ENCODE measurements around the gene FAM81A. TPM values are rescaled to one million over a fixed set of nuclear protein-coding genes. Genes with fewer than 3 reads are reported as not detected.

FAM81A gene
- total and polyA plus RNA-seq, 12 donors, result 1.3 to 10.1 (median 3.6) TPM

- H3K4me1 ChIP-seq, result peaks cover 0 to 10% (median 0%) of the 10 kb centered on the region in 9 donors
- 93 to 95% methylated on average over 12 of the region's 12 CpGs for WGBS, 2 donors
- H3K9me3 ChIP-seq, result no peaks in the 10 kb centered on the region
- no peaks in the 10 kb centered on the region for H3K36me3 ChIP-seq
- intact Hi-C loops (cut with DNase I), result no loop called here
- no peak overlapping the region for H3K4me3 ChIP-seq
- TF ChIP-seq CTCF (IDR thresholded peaks at IDR 0.05), result no peak
- H3K27me3 ChIP-seq, result peaks cover 0 to 4% (median 0%) of the 10 kb centered on the region in 7 donors
- ATAC-seq (no peak), DNase-seq (no peak)
- no peak overlapping the region for H3K27ac ChIP-seq
These were observed 116.1 kb downstream of the FAM81A start for GRCh38 chr15:59553879-59554735.

- intact Hi-C loops (cut with DNase I), result no loop called here
These were observed 117.7 kb downstream of the FAM81A start for GRCh38 chr15:59555696-59556095.

GRCh38 chr15:59556380-59556779 is 118.4 kb downstream of the FAM81A start:
- DNase-seq (no peak), ATAC-seq (no peak)
- Histone ChIP-seq H3K4me3 (no peak overlapping the region), H3K27me3 (peaks cover 0 to 4% (median 0%) of the 10 kb centered on the region in 7 donors), H3K27ac (no peak overlapping the region), H3K9me3 (no peaks in the 10 kb centered on the region), H3K36me3 (no peaks in the 10 kb centered on the region), H3K4me1 (peaks cover 0 to 6% (median 0%) of the 10 kb centered on the region in 9 donors)
- intact Hi-C loops (cut with DNase I), result no loop called here
- WGBS, 2 donors, result 97 to 100% methylated on average over 2 of the region's 2 CpGs
- no peak for TF ChIP-seq CTCF (IDR thresholded peaks at IDR 0.05)

More at GRCh38 chr15:59555696-59556095, 117.7 kb downstream of the FAM81A start:
- Histone ChIP-seq H3K4me1 (peaks cover 0 to 12% (median 0%) of the 10 kb centered on the region in 9 donors), H3K27me3 (peaks cover 0 to 4% (median 0%) of the 10 kb centered on the region in 7 donors), H3K36me3 (no peaks in the 10 kb centered on the region), H3K27ac (no peak overlapping the region), H3K9me3 (no peaks in the 10 kb centered on the region), H3K4me3 (no peak overlapping the region)
- no peak for TF ChIP-seq CTCF (IDR thresholded peaks at IDR 0.05)
- no peak for ATAC-seq
- WGBS, 2 donors, result 71 to 75% methylated on average over 4 of the region's 4 CpGs
- DNase-seq, result no peak

- TF ChIP-seq CTCF (IDR thresholded peaks at IDR 0.05), result no peak
- intact Hi-C loops (cut with DNase I), result no loop called here
- Histone ChIP-seq H3K4me1 (peaks cover 0 to 6% (median 0%) of the 10 kb centered on the region in 9 donors), H3K27me3 (peaks cover 0 to 4% (median 0%) of the 10 kb centered on the region in 7 donors), H3K4me3 (no peak overlapping the region), H3K36me3 (no peaks in the 10 kb centered on the region), H3K9me3 (no peaks in the 10 kb centered on the region), H3K27ac (no peak overlapping the region)
- no peak for ATAC-seq
- WGBS, 2 donors, result 76 to 77% methylated on average over 3 of the region's 3 CpGs
- DNase-seq, result no peak
These were observed 119.6 kb downstream of the FAM81A start for GRCh38 chr15:59557581-59557980.
